SK-N-MC (cell line): ENCODE data around the gene INHA.

Experiments used
- EZH2 ChIP-seq: fragments of 200-600 bp; sonication (generic); IDR thresholded peaks from one replicate; pipeline ENCODE4 v1.6.1; 2017; ENCODE audit warnings: antibody characterized with exemption
- FOXP2 ChIP-seq: optimal IDR thresholded peaks from 2 replicates; pipeline ENCODE3; 2011; ENCODE audit warnings: mild to moderate bottlenecking, moderate library complexity; ENCODE audit not compliant: insufficient read depth; ENCODE audit errors: extremely low read length, control extremely low read depth
- POLR2AphosphoS5 ChIP-seq: IDR thresholded peaks from 2 replicates; pipeline ENCODE4 v1.6.1; 2012; ENCODE audit warnings: mild to moderate bottlenecking, low read depth, low read length, borderline replicate concordance

- no peak for TF ChIP-seq POLR2AphosphoS5
- TF ChIP-seq EZH2 = no peak
- no peak for TF ChIP-seq FOXP2
These were observed 11.3 kb upstream of the INHA start for GRCh38 chr2:219560893-219561178.
